HT1080 (cell line): ENCODE data around the gene LNX1. TPM values are rescaled to one million over a fixed set of nuclear protein-coding genes. Genes with fewer than 3 reads are reported as not detected.
A peak's percentile ranks its signal among the peaks of the same experiment; 100 is the strongest.

Experiments used
- DNase-seq: peaks from one replicate; pipeline ENCODE4 v3.0.0-alpha.2; 2015; ENCODE audit warnings: low read depth
- polyA plus RNA-seq, 2 experiments: library from polyadenylated mRNA; depleted of rRNA; stranded (reverse); fragments of >200 nt; gene quantifications; 2 replicates each; pipeline ENCODE4 v1.2.3, GENCODE V29; 2015
- total RNA-seq: library from RNA; depleted of rRNA; stranded (reverse); fragments of >200 nt; shearing (Covaris generic); gene quantifications from 2 replicates; pipeline ENCODE4 v1.2.3, GENCODE V29; 2014; rRNA removed

LNX1 gene
- 0.87 and 1.3 TPM in 2 replicates for total RNA-seq
- polyA plus RNA-seq (2015; cell fraction: cytosol; rRNA removed): 1.5 and 2.9 TPM in 2 replicates
- 0.82 and 3.2 TPM in 2 replicates for polyA plus RNA-seq (2015; cell fraction: nucleus; rRNA removed)

DNA sequence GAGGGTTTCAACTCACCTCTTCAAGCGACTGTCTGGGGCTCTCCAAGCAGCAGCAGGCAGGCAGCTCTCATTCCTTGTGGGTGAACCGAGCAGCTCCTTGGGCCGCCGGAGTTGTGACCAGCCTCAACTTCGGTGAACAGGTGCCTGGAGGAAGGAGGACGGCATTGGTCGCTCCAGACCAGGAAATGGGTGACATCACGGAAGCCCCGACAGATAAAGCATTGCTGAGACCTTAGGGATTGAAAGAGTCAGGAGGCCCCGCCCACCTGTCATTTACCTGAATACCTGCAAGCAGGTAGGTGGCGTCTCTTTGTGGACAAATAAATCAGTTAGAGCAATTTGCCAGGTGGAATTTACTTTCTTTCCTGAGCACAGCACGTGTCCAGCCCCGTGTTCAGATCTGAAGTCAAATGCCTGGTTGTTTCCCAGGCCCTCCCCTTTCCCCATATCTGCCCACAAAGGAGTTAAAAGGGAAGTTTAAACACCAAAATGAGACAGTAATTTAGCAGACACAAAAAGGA lies at the start of gene LNX1:
TSS of gene LNX1 (minus strand) at position 115 of the 521 bp plus-strand sequence. CDS start 17,484 bp downstream, outside the sequence.
- DNase-seq: no peak

DNA sequence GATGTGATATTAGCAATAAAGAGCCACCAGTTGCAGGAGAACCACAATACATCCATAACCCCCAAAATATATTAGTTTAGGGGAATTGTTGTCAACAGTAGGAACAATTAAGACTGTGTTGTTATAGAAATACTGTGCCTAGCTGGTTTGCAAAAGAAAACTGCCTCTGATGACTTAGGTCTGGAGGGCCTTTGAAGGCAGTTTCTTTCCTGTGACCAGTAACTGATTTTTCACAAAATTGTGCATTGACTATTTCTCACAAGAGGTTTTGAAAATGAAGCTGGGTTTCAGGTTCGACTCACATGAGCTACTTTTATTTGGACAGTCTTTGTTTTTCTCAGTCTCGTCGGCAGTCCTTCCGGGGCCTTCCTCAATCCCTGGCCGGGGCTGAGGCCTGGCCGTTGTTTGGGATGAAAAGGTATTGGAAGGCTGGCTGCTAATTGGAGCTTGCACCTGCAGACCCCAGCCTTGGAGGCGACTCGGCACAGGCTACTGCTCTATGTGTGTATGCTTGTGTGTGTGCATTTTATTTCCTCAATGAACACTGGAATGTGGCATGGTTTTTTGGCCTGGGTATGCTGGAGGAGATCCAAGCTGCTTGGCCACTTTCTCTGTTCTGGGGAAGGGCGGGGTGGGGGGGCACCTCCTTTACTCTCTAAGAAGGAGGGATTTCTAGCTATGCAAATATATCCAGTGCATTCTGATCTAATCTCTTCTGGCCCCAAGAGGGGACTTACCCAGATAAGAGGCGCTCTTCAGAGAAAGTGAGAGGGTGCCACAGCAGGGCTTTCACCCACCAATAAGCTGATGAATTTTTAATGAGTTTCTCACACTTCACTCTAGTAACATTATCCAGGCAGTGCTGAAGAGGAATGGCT lies 49.5 kb upstream of the LNX1 start:
- no peak for DNase-seq

DNA sequence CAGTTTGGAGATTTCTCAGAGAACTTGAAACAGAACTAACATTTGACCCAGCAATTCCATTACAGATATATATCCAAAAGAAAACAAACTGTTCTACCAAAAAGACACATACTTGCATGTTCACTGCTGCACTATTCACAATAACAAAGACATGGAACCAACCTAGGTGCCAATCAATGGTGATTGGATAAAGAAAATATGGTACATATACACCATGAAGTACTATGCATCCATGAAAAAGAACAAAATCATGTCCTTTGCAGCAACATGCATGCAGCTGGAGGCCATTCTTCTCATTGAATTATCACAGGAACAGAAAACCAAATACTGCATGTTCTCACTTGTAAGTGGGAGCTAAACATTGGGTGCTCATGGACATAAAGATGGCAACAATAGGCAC lies 47.6 kb upstream of the LNX1 start:
- no peak for DNase-seq

DNA sequence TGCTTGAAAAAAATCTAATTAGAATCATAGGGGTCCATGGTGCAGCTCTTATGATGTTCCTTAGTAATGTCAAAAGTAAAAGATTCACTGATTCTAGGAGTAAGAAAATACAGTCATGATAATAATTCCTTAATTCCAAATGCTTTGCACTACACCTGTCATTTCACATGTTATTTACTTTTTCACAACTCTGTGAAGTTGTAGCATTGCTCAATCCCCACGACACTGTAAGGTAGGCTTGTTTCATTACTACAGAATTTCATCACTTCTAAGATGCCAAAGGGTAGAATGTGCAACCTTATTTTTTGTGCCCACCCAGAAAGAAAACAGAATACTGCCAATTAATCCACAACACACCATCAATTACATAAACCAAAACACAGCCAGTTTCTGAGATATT lies 46.1 kb upstream of the LNX1 start:
- DNase-seq: no peak

DNA sequence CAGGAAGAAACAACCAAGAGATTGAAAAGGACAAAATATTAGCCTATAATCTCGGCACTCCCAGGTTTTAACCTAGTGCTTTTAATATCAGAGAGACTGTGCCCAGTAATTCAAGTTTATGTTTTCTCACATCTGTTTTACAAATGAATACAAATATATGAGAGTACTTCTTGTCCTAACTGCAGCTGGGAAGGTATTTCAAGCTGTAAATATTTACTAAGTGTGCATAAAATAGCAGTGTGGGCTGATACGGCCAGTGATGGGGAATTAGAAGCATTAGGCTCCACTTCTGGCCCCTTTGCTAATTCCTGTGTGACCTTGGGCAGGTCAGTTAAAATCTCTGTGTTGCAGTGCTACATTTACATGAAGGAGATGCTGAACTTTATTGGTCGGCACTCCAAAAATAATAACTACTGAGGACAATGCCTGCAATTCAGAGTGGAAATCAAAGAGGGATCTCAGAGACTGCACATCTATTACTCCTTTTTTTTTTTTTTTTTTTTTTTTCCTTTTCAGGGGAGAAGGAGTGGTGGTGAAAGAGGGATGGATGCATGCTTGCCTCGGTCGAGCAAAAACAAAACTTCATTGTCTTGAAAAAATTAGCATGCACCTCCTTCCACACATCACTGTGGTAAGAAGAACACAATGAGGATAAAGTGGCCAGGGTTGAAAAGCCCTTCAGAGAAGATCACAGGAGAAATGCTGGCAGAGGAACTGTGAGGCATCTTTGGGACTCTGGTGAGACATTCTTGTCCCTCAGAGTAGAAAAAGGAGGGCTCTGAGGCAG lies 44.6 kb upstream of the LNX1 start:
- DNase-seq: no peak

DNA sequence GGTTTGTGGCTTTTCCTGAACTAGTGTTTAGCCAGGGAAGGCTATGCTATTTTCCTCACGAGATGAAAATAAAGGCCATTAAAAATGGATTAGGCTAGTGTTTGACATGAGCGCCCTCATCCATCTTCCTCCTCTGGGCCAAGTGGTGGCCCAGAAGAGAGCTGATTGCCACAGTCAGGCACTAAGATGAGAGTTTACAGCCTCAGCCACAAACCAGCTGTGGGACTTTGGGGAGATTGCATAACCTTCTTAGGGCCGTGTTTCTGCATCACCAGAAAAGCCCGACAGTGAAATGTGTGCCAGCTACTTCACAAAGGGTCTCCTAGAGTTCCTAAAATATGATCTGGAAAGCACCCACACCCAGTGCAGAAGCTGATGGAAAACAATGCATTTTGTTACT lies 42.3 kb upstream of the LNX1 start:
- no peak for DNase-seq

DNA sequence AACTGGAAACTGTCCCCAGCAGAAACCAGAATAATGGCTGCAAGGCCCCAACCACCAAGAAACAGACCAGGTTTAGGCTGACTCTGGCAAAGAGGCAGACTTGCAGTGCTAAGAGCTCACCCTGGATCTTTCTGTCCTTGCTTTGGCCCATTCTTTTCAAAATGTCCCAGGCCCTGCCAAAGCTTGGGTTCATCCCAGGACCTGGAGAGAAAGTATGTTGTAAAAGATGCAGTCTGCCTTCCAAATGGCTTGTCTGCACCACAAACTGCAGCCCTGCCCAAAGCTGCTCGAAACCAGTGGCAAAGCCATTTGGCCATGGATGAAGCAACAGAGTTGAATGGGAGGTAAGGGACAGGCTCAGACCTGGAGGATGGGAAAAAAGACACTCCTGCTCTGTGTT lies 38.0 kb upstream of the LNX1 start:
- no peak for DNase-seq

DNA sequence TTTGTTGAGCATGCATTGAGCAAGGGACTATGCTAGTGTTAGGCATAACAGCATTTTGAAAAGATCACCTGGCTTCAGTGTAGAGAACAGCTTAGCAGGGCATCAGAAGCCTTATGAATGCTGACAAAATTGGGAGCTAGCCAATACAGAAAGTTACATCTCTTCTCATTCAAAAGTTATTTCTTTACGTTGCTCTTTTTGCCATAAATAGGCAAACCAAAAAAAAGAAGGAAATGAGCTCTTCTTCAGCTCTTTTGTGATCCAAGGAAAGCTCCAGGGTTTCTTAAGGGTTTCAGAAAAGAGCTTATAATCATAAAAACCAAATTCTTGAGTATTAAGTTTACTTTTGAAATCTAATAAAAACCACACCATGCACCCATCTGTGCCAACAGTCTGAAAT lies 35.2 kb upstream of the LNX1 start:
- no peak for DNase-seq

DNA sequence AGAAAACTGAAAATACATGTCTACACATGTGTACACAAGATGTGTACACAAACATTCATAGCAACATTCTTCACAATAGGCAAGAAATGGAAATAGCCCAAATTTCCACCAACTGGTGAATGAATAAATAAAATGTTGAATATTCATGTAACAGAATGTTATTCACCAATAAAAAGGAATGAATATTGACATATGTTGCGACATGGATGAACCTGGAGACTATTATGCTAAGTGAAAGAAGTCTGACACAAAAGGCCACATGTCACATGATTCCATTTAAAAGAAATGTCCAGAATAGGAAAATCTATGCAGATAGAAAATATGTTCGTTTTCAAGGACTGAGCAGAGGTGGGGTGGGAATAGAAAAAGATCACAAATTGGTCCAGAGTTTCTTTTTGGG lies 34.6 kb upstream of the LNX1 start:
- no peak for DNase-seq

DNA sequence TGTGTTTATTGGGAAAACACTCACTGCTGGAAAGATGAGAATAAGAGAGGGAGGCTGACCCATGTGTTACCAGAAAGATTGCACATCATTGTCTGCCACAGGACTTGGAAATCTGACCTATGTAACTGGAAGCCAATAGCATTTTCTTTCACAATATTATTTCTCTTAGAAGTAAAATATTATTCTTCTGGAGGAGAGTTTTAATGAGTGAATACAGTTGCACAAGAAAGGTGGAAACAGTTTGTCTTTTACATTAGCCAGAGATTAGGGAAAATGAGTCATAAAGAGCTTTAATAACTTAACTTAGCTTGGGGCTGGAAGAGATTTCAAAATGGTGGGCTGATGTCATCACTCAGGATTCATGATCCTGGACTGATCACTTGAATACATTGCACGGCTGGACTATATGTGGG lies 31.5 kb upstream of the LNX1 start:
- no peak for DNase-seq

DNA sequence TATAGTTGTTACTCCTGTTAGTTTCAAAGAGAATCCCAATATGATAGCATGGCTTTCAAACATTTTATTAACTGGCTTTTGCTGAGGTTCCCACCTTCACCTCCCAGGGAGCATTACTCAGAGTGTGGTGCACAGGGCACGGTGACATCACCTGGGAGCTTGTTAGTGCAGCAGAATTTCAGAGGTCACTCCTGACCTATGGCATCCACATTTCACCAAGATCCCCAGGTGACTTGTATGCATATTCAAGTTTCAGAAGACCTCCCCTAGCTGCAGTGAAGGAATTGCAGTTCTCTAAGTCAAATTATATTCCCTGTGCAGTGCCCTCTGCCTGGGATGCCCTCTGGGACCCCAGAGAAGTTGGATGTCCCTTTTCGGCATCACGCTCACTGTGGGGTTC lies 29.7 kb upstream of the LNX1 start:
- no peak for DNase-seq

DNA sequence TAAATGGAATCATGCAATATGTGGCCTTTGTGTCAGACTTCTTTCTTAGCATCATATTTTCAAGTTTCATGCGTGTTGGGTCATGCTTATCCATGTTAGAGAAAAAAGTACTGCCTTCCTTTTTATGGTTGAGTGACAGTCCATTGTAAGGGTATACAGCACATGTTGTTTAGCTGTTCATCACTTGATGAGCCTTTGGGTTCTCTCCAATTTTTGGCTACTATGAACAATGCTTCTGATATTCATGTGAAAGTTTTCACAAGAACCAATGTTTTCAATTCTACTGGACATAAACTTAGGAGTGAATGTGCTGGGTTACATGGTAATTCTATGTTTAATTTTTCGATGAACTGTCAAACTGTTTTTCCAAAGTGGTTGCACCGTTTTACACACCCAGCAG lies 28.1 kb upstream of the LNX1 start:
- DNase-seq: no peak

DNA sequence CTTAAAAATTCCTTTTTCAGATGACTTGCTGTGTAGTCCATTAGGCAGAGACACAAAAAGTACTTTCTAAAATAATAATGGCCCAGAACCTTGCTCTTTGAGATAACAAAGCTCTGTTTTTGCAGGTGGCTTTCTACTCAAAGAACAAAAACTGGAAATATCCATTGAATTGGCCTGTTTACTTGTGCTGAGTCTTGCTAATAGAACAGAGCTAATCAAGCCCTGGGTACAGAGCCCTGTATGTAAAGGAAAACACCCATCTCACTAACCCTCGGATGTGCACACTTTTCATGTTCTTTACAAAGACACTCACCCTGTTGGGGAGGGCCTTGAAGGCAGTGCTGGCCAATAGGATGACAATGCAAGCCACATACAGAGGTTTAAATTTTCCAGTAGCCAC lies 27.0 kb upstream of the LNX1 start:
- DNase-seq: no peak

DNA sequence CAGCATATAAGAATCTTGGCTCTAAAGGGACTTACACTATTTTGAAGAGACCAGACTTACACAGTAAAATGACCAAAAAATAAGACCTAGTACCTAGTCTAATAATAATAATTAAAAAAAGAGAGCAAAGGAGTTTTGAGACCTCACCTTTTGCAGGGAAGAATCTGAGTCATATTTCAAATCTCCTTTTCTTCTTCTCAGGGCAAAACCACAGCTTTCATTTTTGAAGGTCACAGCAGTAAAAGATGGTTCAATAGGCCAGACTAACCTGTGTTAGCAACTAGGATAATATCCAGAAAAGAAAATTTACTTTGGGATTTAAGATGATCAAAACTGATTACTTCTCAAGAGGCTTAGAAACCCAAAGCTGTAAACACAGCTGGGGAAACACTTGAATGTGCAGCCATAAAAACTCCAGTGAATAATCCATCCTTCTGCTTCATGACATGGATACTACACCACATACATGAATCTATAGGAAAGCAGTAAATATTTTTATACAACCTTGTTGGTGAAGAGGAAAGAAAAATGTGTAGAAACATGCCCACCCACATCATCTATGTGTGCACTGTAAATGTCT lies 25.9 kb upstream of the LNX1 start:
- DNase-seq: no peak

DNA sequence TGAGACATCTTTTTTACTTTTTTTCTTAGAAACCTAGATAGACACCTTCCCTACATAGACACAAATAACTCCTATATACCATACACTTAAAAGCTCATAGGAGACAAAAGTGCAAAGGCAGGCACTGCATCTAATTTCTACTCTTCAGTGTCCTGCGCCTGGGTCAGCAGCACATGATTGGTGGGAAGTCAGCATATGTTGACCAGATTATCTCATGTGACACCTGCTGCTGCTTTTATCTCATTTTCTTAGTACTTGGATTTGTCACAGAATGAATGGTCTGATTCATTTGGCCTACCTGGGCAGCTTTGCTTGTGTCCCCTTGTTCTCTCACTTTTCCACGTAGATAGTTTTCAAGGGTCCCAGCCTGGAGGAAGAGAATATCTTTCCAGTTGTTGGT lies 24.9 kb upstream of the LNX1 start:
- DNase-seq: no peak

DNA sequence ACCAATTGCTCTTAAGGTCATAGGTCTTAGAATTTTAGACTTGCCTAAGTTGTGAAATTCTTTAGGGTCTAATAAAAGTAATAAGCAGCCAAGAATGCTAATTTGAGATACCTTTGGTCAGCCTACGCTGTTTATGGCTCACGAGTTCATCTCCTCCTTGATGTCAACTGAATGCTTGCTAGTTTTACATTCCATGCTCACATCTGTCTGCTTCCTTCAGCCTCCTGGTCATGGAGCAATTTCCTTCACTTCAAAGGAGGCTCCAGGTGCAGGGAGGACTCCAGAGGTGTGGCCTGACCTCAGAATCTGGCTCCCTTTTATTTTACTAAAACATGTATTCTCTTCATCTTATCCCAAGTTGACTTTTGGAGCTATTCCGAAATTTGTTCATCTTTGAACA lies 23.3 kb upstream of the LNX1 start:
- DNase-seq: no peak

DNA sequence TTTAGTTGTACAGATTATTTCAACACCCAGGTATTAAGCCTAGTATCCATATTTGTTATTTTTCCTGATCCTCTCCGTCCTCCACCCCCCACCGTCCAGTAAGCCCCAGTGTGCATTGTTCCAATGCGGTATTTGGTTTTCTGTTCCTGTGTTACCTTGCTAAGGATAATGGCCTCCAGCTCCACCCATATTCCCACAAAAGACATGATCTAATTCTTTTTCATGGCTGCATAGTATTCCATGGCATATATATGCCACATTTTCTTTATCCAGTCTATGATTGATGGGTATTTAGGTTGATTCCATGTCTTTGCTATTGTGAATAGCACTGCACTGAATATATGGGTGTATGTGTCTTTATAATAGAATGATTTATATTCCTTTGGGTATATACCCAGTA lies 22.1 kb upstream of the LNX1 start:
- no peak for DNase-seq

DNA sequence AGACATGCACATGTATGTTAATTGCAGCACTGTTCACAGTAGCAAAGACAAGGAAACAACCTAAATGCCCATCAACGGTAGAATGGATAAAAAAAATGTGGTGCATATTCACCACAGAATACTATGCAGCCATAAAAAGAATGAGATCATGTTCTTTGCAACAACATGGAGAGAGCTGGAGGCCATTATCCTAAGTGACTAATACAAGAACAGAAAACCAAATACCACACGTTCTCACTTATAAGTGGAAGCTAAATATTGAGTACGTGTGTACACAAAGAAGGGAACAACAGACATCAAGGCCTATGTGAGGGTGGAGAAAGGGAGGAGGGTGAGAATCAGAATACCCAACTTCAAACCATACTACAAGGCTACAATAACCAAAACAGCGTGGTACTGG lies 17.4 kb upstream of the LNX1 start:
- DNase-seq: no peak

DNA sequence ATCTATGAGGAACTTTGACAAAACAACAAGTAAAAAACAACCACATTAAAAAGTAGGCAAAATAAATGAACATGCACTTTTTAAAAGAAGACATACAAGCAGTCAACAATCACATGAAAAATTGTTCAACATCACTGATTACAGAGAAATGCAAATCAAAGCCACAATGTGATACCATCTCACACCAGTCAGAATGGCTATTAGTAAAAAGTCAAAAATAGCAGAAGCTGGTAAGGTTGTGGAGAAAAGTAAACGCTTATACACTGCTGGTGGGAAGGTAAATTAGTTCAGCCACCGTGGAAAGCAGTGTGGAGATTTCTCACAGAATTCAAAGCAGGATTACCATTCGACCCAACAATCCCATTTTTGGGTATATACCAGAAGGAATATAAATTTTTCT lies 17.0 kb upstream of the LNX1 start:
- no peak for DNase-seq

DNA sequence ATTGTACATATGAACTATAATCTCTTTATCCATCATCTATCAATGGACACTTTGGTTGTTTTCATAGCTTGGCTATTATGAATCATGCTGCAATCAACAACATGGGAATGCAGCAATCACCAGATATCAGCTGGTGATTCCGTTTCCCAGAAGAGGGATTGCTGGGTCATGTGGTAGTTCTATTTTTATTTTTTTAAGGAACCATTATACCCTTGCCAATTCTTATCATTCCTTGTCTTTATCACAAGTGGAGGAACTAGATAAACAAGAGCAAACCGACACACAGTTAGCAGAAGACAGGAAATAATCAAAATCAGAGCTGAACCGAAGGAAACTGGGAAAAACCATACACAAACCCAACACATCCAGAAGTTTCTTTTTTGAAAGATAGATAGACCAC lies 14.5 kb upstream of the LNX1 start:
- DNase-seq: no peak

DNA sequence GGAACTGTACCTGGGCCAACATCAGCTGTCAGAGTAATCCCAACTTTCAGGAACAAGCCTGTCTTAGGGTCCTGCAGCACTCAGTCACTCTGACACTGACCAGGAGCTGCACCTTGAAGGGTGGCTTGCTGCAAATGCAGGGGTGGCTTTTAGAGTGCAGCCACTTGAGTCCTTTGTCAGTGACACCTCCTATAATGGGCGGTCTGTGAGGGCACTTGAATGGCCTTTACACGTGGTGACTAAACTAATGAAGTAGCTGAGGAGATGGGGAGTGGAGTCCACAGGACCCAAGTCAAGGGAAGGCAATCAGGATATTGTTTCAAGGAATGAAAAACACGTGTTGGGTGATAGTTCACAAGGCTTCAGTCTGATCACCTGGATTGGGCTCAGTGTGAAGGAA lies 11.1 kb upstream of the LNX1 start:
- no peak for DNase-seq

DNA sequence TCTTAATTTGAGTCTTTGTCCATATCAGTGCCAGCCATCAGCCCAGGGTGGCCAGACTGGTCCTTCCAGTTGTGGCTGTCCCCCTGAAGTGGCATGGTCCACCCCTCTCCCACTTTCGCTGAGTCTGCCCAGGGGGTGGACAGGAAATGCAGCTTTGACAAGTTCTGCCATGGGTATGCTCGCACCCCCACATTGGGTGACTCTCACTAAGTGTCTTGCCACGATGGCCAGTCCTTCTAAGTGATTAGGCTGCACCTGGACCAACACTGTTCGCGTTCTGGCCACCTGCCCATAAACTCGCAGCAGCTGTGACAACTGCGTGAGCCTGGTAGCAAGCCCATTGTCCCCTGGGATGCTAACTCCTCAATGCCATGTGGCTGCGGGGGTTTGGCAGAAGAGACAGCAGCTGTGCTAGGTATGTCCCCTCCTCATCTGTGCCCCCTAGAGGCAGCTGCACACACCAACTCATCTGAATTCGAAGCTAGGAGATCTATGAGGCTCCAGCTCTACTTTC lies 10.0 kb upstream of the LNX1 start:
- DNase-seq: peak; percentile 11
